Cardiac fibroblast (primary cell): ENCODE results near the gene KRTAP5-3.
A peak's percentile ranks its signal among the peaks of the same experiment; 100 is the strongest.

ENCODE experiments used
- DNase-seq, 2 donors: peaks; one replicate each; pipeline versions ENCODE4 v3.0.0 to v3.0.0-alpha.2; 2010; ENCODE audit warnings: low read depth in 2 of 2
- H3K4me3 ChIP-seq, 2 donors: replicated peaks in 1 of 2; 1 replicate in 1 of 2; 2 replicates in 1 of 2; pipeline ENCODE4 v1.5.1; 2011; ENCODE audit warnings: low read depth in 2 of 2, low read length in 2 of 2, mild to moderate bottlenecking in 2 of 2, moderate library complexity in 1 of 2
- CTCF ChIP-seq: IDR thresholded peaks from one replicate; pipeline ENCODE4 v1.5.1; 2011; ENCODE audit warnings: low read depth, mild to moderate bottlenecking, low read length, inconsistent platforms

Gene KRTAP5-3

GRCh38 chr11:1562469-1563148 lies 45.7 kb downstream of the KRTAP5-3 start:
- TF ChIP-seq CTCF: no peak

GRCh38 chr11:1561955-1562354 lies 46.3 kb downstream of the KRTAP5-3 start:
- DNase-seq: no peak
- no peak overlapping the region for H3K4me3 ChIP-seq
- no peak for TF ChIP-seq CTCF

More at GRCh38 chr11:1562469-1563148, 45.7 kb downstream of the KRTAP5-3 start:
- no peak overlapping the region for H3K4me3 ChIP-seq
- DNase-seq: no peak

- no peak for DNase-seq
- H3K4me3 ChIP-seq: no peak overlapping the region
- no peak for TF ChIP-seq CTCF
Observed at GRCh38 chr11:1561266-1561665, 47.0 kb downstream of the KRTAP5-3 start.

GRCh38 chr11:1560649-1561251 lies 47.5 kb downstream of the KRTAP5-3 start:
- no peak for TF ChIP-seq CTCF
- H3K4me3 ChIP-seq: no peak overlapping the region
- DNase-seq: no peak

GRCh38 chr11:1560002-1560648 lies 48.1 kb downstream of the KRTAP5-3 start:
- DNase-seq: no peak
- no peak overlapping the region for H3K4me3 ChIP-seq
- no peak for TF ChIP-seq CTCF

- H3K4me3 ChIP-seq: no peak overlapping the region
- no peak for TF ChIP-seq CTCF
- DNase-seq: peak; percentile 38 to 90
Observed at GRCh38 chr11:1559111-1559951, 48.9 kb downstream of the KRTAP5-3 start.
